HCT116 (cell line): Measurements from ENCODE around the gene CCDC86. TPM values are rescaled to one million over a fixed set of nuclear protein-coding genes. Genes with fewer than 3 reads are reported as not detected.

ENCODE experiments used
- ATAC-seq: fragments of 200-7000 bp; cut with Tn5 transposase; 2 replicates; pipeline ENCODE4 v1.9.1; 2020; ENCODE audit warnings: mild to moderate bottlenecking, moderate library complexity
- BruUV-seq: library from RNA; stranded (reverse); fragments of 400-500 nt; replicated peaks from 2 replicates; lab custom pipeline; 2021; lab: Mats Ljungman, UMichigan
- CTCF ChIA-PET: fragments of 300-600 bp; sonication (Branson Sonifier 250); formaldehyde crosslinking; loops from one replicate; lab custom pipeline; 2021; ENCODE audit warnings: antibody characterized with exemption; lab: Charles Lee
- POLR2A ChIA-PET: fragments of 300-600, 350-600 bp; sonication (Branson Sonifier 250); formaldehyde crosslinking; loops from one replicate; lab custom pipeline; 2021; ENCODE audit warnings: antibody characterized with exemption; lab: Charles Lee
- RAD21 ChIA-PET, 2 experiments: fragments of 300-600 bp; sonication (Branson Sonifier 250); formaldehyde crosslinking; loops; one replicate each; lab custom pipeline; 2023; ENCODE audit warnings: low total read pairs in 2 of 2; ENCODE audit not compliant: uncharacterized antibody in 2 of 2, unreplicated experiment in 2 of 2, low non-redundant PET in 1 of 2; lab: Charles Lee
- DNase-seq: peaks from one replicate; pipeline ENCODE4 v3.0.0-alpha.2; 2010; ENCODE audit warnings: low read depth, low spot score
- H2AFZ ChIP-seq: fragments of 200-600 bp; shearing (Covaris generic), sonication (generic); 2 replicates; pipeline ENCODE4 v1.6.1; 2017; ENCODE audit warnings: low read depth, mixed run types, mixed read lengths, antibody characterized with exemption, low read length; ENCODE audit not compliant: poor library complexity, severe bottlenecking
- H3K27ac ChIP-seq: 2 replicates; pipeline ENCODE4 v1.5.1; 2012; ENCODE audit warnings: low read depth, low read length
- H3K27me3 ChIP-seq: fragments of 200-600 bp; sonication (generic); 2 replicates; pipeline ENCODE4 v1.6.1; 2016; ENCODE audit warnings: mixed run types, low read length, mixed read lengths; ENCODE audit not compliant: insufficient read depth
- H3K36me3 ChIP-seq, 2 experiments: fragments of 200-500 bp in 1 of 2; fragments of 200-600 bp in 1 of 2; sonication (Bioruptor generic) in 1 of 2; sonication (generic) in 1 of 2; 2 replicates each; pipeline versions ENCODE4 v1.5.1 to v1.6.1; 2014 to 2016; ENCODE audit warnings: low read length in 2 of 2, inconsistent platforms in 1 of 2, mixed read lengths in 1 of 2, mixed run types in 1 of 2; ENCODE audit not compliant: insufficient read depth in 2 of 2, control insufficient read depth in 1 of 2
- H3K4me1 ChIP-seq, 2 experiments: fragments of 200-600 bp in 1 of 2; sonication (generic) in 1 of 2; 2 replicates each; pipeline versions ENCODE4 v1.5.1 to v1.6.1; 2012 to 2017; ENCODE audit warnings: low read length in 2 of 2, inconsistent platforms in 1 of 2, mild to moderate bottlenecking in 1 of 2, mixed read lengths in 1 of 2, mixed run types in 1 of 2, moderate library complexity in 1 of 2; ENCODE audit not compliant: insufficient read depth in 2 of 2, control insufficient read depth in 1 of 2
- H3K4me2 ChIP-seq: fragments of 200-600 bp; sonication (generic); 2 replicates; pipeline ENCODE4 v1.6.1; 2017; ENCODE audit warnings: mixed run types, low read length, mixed read lengths
- H3K4me3 ChIP-seq, 2 experiments: fragments of 200-600 bp in 1 of 2; sonication (generic) in 1 of 2; replicated peaks in 1 of 2; 2 replicates each; pipeline ENCODE4 v1.5.1; 2011 to 2016; ENCODE audit warnings: low read length in 2 of 2, control low read depth in 1 of 2, low read depth in 1 of 2, mild to moderate bottlenecking in 1 of 2, mixed read lengths in 1 of 2, mixed run types in 1 of 2
- H3K79me2 ChIP-seq: fragments of 200-600 bp; sonication (generic); 2 replicates; pipeline ENCODE4 v1.6.1; 2017; ENCODE audit warnings: mild to moderate bottlenecking, mixed run types, low read length, moderate library complexity, mixed read lengths; ENCODE audit not compliant: insufficient read depth
- H3K9ac ChIP-seq: fragments of 200-600 bp; sonication (generic); 2 replicates; pipeline ENCODE4 v1.6.1; 2016; ENCODE audit warnings: low read length, mixed read lengths
- H3K9me2 ChIP-seq: fragments of 200-600 bp; sonication (generic), shearing (Covaris generic); 2 replicates; pipeline ENCODE4 v1.6.1; 2017; ENCODE audit warnings: mixed run types, mild to moderate bottlenecking, moderate library complexity; ENCODE audit not compliant: insufficient read depth
- H3K9me3 ChIP-seq, 2 experiments: fragments of 200-500 bp in 1 of 2; fragments of 200-600 bp in 1 of 2; sonication (Bioruptor generic) in 1 of 2; sonication (generic) in 1 of 2; 2 replicates each; pipeline ENCODE4 v1.6.1; 2014 to 2017; ENCODE audit warnings: low read length in 2 of 2, mixed read lengths in 2 of 2, inconsistent platforms in 1 of 2, low read depth in 1 of 2, mild to moderate bottlenecking in 1 of 2, mixed run types in 1 of 2, moderate library complexity in 1 of 2; ENCODE audit not compliant: control insufficient read depth in 1 of 2, insufficient read depth in 1 of 2
- H4K20me1 ChIP-seq: fragments of 200-600 bp; sonication (generic), shearing (Covaris generic); 2 replicates; pipeline ENCODE4 v1.6.1; 2017; ENCODE audit warnings: mixed run types, mild to moderate bottlenecking, moderate library complexity; ENCODE audit not compliant: insufficient read depth
- ATF3 ChIP-seq: IDR thresholded peaks from 2 replicates; pipeline ENCODE4 v1.6.1; 2012
- CEBPB ChIP-seq: IDR thresholded peaks from 2 replicates; pipeline ENCODE4 v1.6.1; 2012; ENCODE audit warnings: low read depth
- CTCF ChIP-seq, 3 experiments: fragments of 200-600 bp in 1 of 3; sonication (generic) in 1 of 3; IDR thresholded peaks in 2 of 3; conservative IDR thresholded peaks in 1 of 3; 2 replicates each; pipeline ENCODE4 v1.5.1; 2012 to 2017; ENCODE audit warnings: low read depth in 2 of 3, low read length in 2 of 3, antibody characterized with exemption in 1 of 3, borderline replicate concordance in 1 of 3, control low read depth in 1 of 3, mild to moderate bottlenecking in 1 of 3, mixed read lengths in 1 of 3, mixed run types in 1 of 3, moderate library complexity in 1 of 3; ENCODE audit not compliant: insufficient read depth in 1 of 3
- EGR1 ChIP-seq: IDR thresholded peaks from 2 replicates; pipeline ENCODE4 v1.6.1; 2012; ENCODE audit warnings: low read depth
- ELF1 ChIP-seq: IDR thresholded peaks from 2 replicates; pipeline ENCODE4 v1.6.1; 2012; ENCODE audit warnings: low read depth, borderline replicate concordance
- EZH2phosphoT487 ChIP-seq: fragments of 200-600 bp; IDR thresholded peaks from 2 replicates; pipeline ENCODE4 v1.6.1; 2018; ENCODE audit warnings: antibody characterized with exemption, borderline replicate concordance
- FOSL1 ChIP-seq: IDR thresholded peaks from 2 replicates; pipeline ENCODE4 v1.6.1; 2012; ENCODE audit warnings: low read depth
- MAX ChIP-seq: IDR thresholded peaks from 2 replicates; pipeline ENCODE4 v1.6.1; 2012
- POLR2A ChIP-seq: IDR thresholded peaks from 2 replicates; pipeline ENCODE4 v1.7.0; 2011; ENCODE audit warnings: borderline replicate concordance; ENCODE audit not compliant: insufficient read depth, insufficient read length; ENCODE audit errors: extremely low read depth
- RAD21 ChIP-seq: IDR thresholded peaks from 2 replicates; pipeline ENCODE4 v1.6.1; 2012; ENCODE audit warnings: low read depth, mild to moderate bottlenecking
- REST ChIP-seq: IDR thresholded peaks from 2 replicates; pipeline ENCODE4 v1.6.1; 2012; ENCODE audit warnings: low read depth
- SIN3A ChIP-seq: IDR thresholded peaks from 2 replicates; pipeline ENCODE4 v1.6.1; 2012; ENCODE audit warnings: low read depth
- SP1 ChIP-seq: IDR thresholded peaks from 2 replicates; pipeline ENCODE4 v1.6.1; 2012; ENCODE audit warnings: low read depth
- SRF ChIP-seq: IDR thresholded peaks from 2 replicates; pipeline ENCODE4 v1.6.1; 2012; ENCODE audit warnings: low read depth
- TCF7L2 ChIP-seq: IDR thresholded peaks from 2 replicates; pipeline ENCODE4 v1.7.0; 2011; ENCODE audit warnings: borderline replicate concordance, inconsistent platforms; ENCODE audit not compliant: insufficient read depth, insufficient read length; ENCODE audit errors: extremely low read depth
- ZFX ChIP-seq: fragments of 450-650 bp; IDR thresholded peaks from 2 replicates; pipeline ENCODE4 v1.6.1; 2017
- ZNF274 ChIP-seq: fragments of 200-500 bp; sonication (Bioruptor generic); IDR thresholded peaks from 2 replicates; pipeline ENCODE4 v1.6.1; 2014; ENCODE audit warnings: mild to moderate bottlenecking, low read depth, low read length, inconsistent platforms
- intact Hi-C: fragments of 100-400 bp; cut with micrococcal nuclease; formaldehyde crosslinking; loops from 2 replicates; pipeline ENCODE4 v1.10.0; 2022
- total RNA-seq: library from RNA; stranded (reverse); gene quantifications from one replicate; pipeline ENCODE4 v1.2.1, GENCODE V29; 2021; ENCODE audit not compliant: unreplicated experiment

CCDC86 gene
- total RNA-seq, 1 experiment from 2014 or later = 69.6 TPM

- CTCF ChIA-PET = no interaction called here
Observed at GRCh38 chr11:60847281-60847680, 5.4 kb downstream of the CCDC86 start.

More at GRCh38 chr11:60847281-60847680, 5.4 kb downstream of the CCDC86 start:
- BruUV-seq = no TSS peak
- TF ChIP-seq CTCF (IDR thresholded peaks at IDR 0.05 in 2 of 3, conservative IDR thresholded peaks at IDR 0.05 in 1 of 3; ENCODE audit: borderline replicate concordance in 1 of 3, insufficient read depth in 1 of 3, low read depth in 2 of 3, low read length in 2 of 3) (no peak), ELF1 (no peak), FOSL1 (no peak), CEBPB (no peak), RAD21 (no peak), MAX (no peak), EGR1 (no peak), ZFX (no peak), ZNF274 (no peak), ATF3 (no peak), SIN3A (no peak), SRF (no peak), POLR2A (no peak), EZH2phosphoT487 (no peak), REST (no peak), SP1 (no peak), TCF7L2 (no peak)
- H3K9me3 ChIP-seq = no peaks in the 10 kb centered on the region
- RAD21 ChIA-PET = no interaction called here
- peaks cover 56% of the 10 kb centered on the region for H3K79me2 ChIP-seq
- H3K9ac ChIP-seq = no peak overlapping the region
- H3K4me1 ChIP-seq = peaks cover 10 to 16% of the 10 kb centered on the region in 2 experiments
- no peak overlapping the region for H3K4me2 ChIP-seq
- peaks cover 23 to 66% of the 10 kb centered on the region in 2 experiments for H3K36me3 ChIP-seq
- intact Hi-C loops = no loop called here
- H4K20me1 ChIP-seq = no peaks in the 10 kb centered on the region
- H3K27me3 ChIP-seq = no peaks in the 10 kb centered on the region
- H3K27ac ChIP-seq = no peak overlapping the region
- no peak overlapping the region for H2AFZ ChIP-seq
- no peak overlapping the region for H3K4me3 ChIP-seq
- no peaks in the 10 kb centered on the region for H3K9me2 ChIP-seq
- POLR2A ChIA-PET = no interaction called here
- ATAC-seq (no peak), DNase-seq (no peak)
